Epithelial cell of proximal tubule (primary cell): ENCODE measurements around the gene GSG1. TPM values are rescaled to one million over a fixed set of nuclear protein-coding genes. Genes with fewer than 3 reads are reported as not detected.

Source experiments
- DNase-seq: peaks from one replicate; pipeline ENCODE4 v3.0.0-alpha.2; 2011; ENCODE audit warnings: low read depth
- H3K4me3 ChIP-seq: 2 replicates; pipeline ENCODE4 v1.5.1; 2011; ENCODE audit warnings: low read depth, mild to moderate bottlenecking, low read length
- total RNA-seq: library from RNA; depleted of rRNA; stranded (reverse); fragments of >200 nt; gene quantifications from 2 replicates; pipeline ENCODE4 v1.2.3, GENCODE V29; 2015
- TF ChIP-seq, protein P1 (sequence below): conservative IDR thresholded peaks from 2 replicates; pipeline ENCODE4 v1.5.1; 2012; ENCODE audit warnings: low read depth, mild to moderate bottlenecking, low read length

The GSG1 gene
- total RNA-seq, 1 donor from 2014 or later: 0.75 TPM

DNA sequence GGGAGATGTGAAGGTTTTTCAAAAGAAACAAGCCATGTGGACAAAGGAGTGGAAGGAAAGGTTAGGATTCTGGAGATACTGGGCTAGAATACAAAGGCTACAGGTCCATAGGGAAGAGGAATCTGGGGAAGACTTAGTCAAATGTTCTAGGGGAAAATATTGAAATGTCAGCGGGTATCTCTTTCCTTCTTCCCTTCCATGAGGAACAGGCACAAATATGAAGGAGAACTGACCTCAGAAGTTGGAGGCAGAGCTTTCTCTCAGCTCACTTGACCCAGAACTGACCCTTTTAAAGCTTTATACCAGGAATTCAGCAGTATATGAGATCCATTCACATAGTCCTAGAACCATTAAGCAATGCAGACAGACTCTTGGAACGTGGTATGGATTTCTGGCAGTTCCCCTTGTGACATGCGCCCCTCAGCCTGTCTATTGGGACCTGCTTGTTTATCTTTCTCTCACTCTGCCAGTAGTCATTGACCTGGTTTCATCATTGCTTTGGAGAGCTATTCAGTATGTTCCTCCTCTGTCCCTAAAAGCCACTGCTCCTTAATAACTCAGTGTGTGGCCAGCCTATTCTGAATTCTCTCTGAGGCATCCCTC is 43.0 kb upstream of the GSG1 start:
- no peak for DNase-seq
- no peak overlapping the region for H3K4me3 ChIP-seq
- TF ChIP-seq, protein P1, sequence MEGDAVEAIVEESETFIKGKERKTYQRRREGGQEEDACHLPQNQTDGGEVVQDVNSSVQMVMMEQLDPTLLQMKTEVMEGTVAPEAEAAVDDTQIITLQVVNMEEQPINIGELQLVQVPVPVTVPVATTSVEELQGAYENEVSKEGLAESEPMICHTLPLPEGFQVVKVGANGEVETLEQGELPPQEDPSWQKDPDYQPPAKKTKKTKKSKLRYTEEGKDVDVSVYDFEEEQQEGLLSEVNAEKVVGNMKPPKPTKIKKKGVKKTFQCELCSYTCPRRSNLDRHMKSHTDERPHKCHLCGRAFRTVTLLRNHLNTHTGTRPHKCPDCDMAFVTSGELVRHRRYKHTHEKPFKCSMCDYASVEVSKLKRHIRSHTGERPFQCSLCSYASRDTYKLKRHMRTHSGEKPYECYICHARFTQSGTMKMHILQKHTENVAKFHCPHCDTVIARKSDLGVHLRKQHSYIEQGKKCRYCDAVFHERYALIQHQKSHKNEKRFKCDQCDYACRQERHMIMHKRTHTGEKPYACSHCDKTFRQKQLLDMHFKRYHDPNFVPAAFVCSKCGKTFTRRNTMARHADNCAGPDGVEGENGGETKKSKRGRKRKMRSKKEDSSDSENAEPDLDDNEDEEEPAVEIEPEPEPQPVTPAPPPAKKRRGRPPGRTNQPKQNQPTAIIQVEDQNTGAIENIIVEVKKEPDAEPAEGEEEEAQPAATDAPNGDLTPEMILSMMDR: no peak

DNA sequence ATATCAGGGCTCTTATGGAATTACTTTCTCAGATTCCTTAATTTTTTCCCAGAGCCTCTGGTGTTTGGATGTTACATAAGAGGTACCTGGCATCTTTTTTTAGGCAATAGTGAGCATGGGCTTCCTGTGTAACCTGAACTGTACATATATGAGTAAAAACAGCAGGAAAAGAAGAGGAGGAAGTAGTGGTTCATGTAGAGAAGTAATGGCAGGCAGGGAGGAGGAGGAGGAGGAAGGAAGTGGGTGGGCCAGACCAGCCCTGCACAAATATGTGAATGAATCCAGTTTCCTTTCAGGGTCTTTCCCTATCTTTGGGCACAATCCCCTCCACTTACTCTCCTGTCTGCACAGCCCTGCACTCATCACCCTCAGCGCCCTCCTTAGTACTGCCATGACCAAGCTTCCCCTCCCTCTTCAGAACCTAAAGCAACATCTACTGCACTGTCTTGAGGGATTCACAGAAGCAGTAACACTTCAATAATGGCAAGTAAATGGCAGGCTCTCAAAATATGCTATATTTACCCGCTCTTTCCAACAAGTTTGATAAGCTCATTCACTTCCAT is 40.9 kb upstream of the GSG1 start:
- TF ChIP-seq, protein P1: no peak
- no peak for DNase-seq
- no peak overlapping the region for H3K4me3 ChIP-seq

DNA sequence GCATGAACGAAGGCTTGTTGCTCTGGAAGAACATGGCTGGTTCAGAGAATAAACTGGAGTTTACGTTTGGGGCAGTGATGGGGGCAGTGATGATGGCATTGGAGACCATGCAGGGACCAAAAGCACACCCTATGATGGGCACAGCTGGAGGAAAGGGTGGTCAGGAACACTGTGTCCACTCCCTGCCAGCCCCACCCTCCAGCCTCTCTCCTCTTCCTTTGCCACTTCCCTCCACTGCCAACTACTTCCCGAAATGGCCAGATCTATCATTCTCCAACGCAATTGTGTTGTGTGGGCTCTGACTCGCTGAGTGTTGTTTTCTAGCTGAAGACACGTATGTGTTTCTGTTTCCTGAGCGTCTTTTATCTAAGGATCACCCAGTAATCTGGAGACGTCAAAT is 39.3 kb upstream of the GSG1 start:
- TF ChIP-seq, protein P1: no peak
- no peak for DNase-seq
- H3K4me3 ChIP-seq: no peak overlapping the region

DNA sequence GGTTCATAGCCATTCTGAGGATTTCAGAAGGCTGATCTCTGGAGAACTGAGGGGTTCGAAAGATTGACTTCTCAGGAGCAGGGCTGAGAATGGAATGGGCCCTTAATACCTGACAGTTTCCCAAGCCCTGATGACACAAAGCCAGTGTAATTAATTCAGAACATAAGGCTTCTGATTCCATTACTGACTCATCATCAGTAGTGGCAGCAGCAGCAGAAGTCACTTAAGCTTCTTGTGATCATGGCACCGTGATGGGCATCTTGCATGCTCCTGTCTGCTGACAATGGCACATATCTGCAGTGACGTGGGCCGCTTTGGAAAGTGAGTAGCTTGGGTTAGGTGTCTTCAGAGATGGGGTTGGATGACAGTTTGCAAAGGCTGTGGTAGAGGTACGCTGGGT is 38.2 kb upstream of the GSG1 start:
- no peak for DNase-seq
- no peak overlapping the region for H3K4me3 ChIP-seq
- TF ChIP-seq, protein P1: no peak

DNA sequence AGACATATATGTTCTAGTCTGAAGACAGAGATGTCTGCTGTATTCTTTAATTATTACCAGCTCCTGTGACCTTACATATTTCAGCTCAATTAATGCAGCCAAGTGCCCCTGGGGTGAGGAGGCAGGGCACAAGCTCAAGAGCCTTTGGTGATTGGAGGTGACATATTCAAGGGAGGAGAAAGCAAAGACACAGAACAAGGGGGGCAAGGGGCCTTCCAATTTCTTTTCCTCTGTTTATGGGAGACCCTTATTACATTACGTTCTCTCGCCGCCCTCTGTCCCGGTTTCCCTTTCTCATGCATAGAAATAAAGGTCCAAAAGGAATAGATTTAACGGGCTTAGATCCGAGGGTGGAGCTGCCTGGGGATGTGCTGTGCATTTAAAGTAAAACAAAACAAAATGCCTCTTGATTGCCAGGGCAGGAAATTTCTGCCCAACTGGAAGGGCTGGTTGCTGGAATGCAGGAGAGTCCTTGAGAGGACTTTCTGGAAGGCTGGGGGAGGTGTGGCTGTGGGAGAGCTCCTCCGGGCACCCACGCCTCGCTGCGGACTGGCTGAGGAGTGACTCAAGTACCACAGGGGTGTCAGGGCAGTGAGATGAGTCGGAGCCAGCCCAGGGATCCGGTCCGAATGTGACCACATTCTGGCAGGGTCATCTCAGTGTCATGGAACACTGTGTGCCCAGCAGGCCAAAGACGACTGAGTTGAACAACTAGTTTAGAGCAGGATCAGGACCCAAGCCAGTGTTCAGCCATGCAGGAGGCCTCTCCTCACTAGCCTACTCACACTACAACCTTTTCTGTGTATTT is 32.1 kb upstream of the GSG1 start:
- DNase-seq: peak; percentile 91
- H3K4me3 ChIP-seq: peak overlapping the region; percentile 20
- TF ChIP-seq, protein P1: peak; percentile 35

DNA sequence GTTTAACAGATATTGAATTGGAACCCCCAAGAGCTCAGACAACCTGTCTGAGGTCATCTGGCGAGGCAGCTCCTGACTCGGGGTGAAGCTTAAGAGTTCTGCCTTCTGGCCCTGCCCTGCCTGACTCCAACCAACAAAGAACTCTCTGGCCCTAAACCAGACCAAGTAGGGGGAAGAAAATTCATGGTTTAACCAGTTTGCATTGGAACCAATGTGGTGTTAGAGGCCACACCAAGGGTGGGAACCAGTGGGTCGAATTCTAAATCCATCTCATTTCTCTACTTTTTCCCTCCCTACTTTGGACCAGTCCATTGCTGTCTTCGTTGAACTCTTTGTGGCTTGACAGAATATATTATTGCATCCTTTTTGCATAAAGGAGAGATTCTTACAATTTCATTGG is 30.4 kb upstream of the GSG1 start:
- H3K4me3 ChIP-seq: no peak overlapping the region
- TF ChIP-seq, protein P1: no peak
- no peak for DNase-seq
